ENCODE results near the gene CD46.

CD46 gene

DNA sequence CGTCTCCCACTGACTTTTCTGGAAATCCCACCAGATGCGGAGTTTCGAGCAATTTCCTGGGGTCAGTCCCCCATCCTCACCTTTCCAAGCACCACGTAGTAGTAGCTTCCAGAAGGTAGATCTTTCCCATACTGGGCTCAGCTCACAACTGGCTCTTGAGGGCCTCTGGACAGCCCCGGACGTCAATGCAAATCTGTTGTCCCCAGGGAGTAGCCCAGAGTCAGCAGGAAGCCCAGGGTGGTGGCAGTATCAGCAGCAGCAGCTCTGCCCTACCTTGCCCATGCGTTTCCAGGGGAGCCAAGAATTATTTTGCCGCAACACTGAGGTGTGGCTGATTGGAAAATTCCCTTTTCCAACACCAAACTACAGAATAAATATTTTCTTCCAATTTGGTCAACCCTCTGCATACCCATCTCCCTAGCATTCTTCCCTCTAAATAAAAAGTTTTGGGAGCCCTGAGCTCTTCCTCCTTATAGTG is 70.3 kb downstream of the CD46 start:
- peak overlapping the region; percentile 43; the same call in 1 of the 2 replicates for H3K4me3 ChIP-seq (ENCODE audit: low read length)
- TF ChIP-seq ZNF274 (IDR thresholded peaks at IDR 0.05; ENCODE audit: low read depth, low read length), result no peak

DNA sequence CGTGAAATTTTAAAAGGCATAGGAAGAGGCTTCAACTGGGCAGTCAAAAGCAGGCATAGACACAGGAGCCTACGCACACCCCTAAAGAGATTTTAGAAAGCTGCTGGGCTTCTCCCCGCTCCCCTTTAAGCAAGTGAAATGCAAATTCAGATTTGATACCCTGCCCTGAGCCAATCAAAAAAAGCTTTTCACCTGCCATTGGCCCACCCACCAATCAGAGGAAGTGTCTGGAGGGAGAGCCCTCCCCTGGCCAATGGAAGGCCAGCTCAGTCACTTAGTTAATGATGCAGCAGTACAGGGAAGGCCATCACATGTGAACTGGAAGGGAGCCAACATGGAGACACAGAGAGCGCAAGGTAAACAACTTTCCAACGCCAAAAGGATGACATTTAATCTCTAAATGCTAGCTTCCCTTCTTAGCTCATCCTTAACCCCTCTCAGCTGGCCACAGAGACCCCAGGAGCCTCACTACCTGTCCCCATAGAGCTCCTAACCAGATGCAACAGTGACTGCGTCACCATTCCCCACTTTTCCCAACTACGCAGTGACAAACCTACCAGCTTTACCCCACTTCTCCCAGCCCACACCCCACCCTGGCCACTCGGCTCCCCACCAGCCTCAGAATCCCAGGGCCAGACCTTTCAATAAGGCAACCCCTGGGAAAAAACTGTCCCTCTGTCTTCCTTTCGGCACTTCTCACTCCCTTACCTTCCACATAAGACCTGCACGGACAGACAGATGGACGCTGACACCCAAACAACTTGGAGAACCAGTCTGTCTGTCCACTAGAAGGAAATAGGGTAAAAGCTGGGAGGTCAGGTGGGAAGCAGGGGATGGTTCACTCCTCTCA is 71.0 kb downstream of the CD46 start:
- no peak for TF ChIP-seq ZNF274 (IDR thresholded peaks at IDR 0.05; ENCODE audit: low read depth, low read length)
- peak overlapping the region; percentile 46; the same call in 1 of the 2 replicates for H3K4me3 ChIP-seq (ENCODE audit: low read length)

- no peak for TF ChIP-seq ZNF274 (IDR thresholded peaks at IDR 0.05; ENCODE audit: low read depth, low read length)
- H3K4me3 ChIP-seq (ENCODE audit: low read length), result no peak overlapping the region; the same call in 1 of the 2 replicates
These were observed 71.7 kb downstream of the CD46 start for GRCh38 chr1:207823531-207823879.

DNA sequence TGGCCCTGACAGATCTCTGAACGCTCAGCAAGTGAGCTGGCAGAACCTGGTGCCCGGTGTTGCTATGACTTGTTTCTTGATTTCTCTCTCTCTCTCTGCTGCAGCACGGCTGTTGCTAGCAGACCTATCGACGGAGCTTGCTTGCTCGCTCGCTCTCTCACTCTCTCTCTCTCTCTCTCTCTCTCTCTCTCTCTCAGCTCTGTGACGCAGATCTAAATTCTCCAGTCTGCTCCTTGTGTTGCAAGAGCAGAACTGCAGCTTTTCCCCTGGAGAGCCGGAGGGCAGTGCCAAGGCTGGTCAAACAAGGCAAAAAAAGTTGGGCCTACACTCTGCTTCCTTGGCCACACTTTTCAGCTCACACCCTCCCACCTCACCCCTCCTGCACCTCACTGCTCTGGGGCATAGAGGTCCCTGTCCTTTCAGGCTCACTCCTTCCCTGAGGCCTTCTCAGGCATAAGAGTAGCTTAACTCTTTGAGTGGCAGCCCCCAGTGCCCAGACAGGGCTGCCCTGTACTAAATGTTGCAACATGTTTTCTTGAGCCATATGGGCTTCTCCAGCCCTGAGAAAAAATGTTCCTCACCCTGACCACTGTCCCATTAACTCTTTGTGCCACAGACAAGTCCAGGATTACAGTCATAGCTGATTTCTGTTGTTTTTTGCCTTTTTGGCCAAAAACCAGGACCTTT is 72.2 kb downstream of the CD46 start:
- H3K4me3 ChIP-seq (ENCODE audit: low read length), result no peak overlapping the region
- no peak for TF ChIP-seq ZNF274 (IDR thresholded peaks at IDR 0.05; ENCODE audit: low read depth, low read length)

GRCh38 chr1:207824691-207825408 is 73.0 kb downstream of the CD46 start:
- TF ChIP-seq ZNF274 (IDR thresholded peaks at IDR 0.05; ENCODE audit: low read depth, low read length), result no peak
- no peak overlapping the region; the same call in 1 of the 2 replicates for H3K4me3 ChIP-seq (ENCODE audit: low read length)

GRCh38 chr1:207825409-207825695 is 73.5 kb downstream of the CD46 start:
- peak overlapping the region; percentile 8; the same call in 1 of the 2 replicates for H3K4me3 ChIP-seq (ENCODE audit: low read length)
- no peak for TF ChIP-seq ZNF274 (IDR thresholded peaks at IDR 0.05; ENCODE audit: low read depth, low read length)

DNA sequence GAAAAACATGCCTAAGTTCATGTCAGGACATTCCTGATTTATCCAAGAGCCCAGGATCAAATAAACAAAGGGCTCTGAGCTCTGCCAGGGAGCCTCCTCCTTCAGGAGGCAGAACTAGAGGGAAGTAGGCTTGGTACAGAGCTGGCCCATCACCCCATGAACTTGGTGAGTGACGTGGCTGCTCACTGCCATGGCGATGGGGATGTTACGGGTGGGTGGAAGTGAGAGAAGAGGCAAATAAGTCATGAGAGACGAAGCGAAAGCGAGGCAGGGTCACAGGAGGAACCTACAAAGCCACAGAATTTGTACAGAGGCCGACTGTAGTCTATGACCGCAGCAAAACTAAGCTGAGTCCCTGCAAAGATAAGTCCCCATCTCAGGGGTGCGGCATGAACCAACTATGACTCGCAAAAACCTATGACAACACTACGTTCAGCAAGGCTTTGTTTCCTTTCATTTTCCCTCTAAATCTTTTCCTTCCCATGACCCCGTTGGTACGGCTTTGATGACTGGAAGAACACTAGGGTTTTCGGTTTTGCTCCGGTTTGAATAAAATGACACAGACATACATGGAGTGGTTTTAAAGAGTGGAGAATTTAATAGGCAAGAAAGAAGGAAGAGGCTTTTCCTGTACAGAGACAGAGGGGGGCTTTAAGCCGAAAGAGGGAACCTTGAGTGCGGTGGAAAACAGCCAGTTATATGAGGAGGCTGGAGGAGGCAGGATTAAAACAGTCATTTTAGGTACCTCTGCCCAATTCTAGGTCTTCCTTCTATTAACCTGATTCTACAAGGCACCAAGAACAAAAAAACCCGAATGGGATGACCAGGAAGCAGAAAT is 74.1 kb downstream of the CD46 start:
- H3K4me3 ChIP-seq (ENCODE audit: low read length), result peak overlapping the region; percentile 62; the same call in 1 of the 2 replicates
- no peak for TF ChIP-seq ZNF274 (IDR thresholded peaks at IDR 0.05; ENCODE audit: low read depth, low read length)

DNA sequence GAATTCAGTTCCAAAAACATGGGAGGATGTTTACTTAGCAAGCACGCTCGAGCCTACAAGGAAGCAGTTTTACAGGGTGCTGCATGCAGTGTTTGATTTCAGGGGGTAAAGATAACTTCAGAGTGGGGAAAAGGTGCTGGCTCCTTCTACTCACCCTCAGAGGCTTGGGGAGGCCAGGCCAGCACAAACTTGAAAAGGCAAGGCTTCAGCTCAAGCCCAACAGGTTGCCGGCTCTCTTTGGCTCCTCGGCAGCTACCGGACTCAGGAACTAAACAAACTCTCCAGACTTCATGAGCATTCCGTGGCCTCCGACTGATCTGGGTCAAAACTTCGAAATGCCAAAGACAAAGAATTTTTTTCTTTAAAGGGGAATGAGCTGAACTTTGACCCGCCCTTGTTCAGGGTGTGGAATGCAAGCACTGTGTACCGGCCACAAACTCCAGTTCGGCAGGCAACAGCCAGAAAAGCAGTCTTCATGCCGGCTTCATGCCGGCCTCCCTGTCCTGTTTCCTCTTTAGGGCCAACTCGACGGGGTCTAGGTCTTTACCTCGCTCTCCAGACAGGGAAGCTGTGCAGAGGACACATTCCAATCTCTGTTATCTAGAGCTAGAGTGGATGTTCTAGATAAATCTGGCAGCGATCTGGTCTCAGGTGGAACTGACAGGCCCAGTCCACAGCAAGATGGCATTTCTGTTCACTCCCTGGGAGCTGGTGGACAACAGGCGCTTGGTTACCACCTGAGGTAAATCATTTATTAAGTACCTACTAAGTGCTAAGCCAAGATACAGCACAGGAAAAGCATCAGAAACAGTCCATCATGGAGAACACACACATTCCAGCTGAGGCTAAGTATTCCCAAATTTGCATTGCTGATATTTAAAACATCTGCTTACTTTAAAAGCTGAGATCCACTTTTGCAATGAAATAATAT is 75.0 kb downstream of the CD46 start:
- TF ChIP-seq ZNF274 (IDR thresholded peaks at IDR 0.05; ENCODE audit: low read depth, low read length), result no peak
- peak overlapping the region; percentile 62; the same call in 1 of the 2 replicates for H3K4me3 ChIP-seq (ENCODE audit: low read length)

- no peak overlapping the region for H3K4me3 ChIP-seq (ENCODE audit: low read length)
- TF ChIP-seq ZNF274 (IDR thresholded peaks at IDR 0.05; ENCODE audit: low read depth, low read length), result no peak
These were observed 75.6 kb downstream of the CD46 start for GRCh38 chr1:207827488-207827830.

DNA sequence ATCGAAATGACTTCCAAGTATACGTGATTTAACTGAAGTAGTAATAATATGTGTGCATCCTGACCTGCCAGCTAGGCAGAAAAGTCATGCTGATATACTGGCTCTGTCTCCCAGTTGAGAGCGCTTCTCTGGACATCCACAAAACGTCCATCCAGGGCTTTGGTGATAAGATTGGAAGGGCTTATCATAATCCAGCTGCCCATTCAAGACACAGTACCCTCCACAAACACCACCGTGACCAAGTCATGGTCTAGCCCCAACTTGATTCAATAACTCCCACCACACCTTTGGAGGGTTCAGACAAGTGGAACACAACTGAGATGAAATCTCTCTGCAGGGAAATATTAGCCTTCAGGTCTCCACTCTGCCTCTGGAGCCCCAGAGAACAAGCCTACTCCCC is 76.2 kb downstream of the CD46 start:
- H3K4me3 ChIP-seq (ENCODE audit: low read length), result no peak overlapping the region
- no peak for TF ChIP-seq ZNF274 (IDR thresholded peaks at IDR 0.05; ENCODE audit: low read depth, low read length)

DNA sequence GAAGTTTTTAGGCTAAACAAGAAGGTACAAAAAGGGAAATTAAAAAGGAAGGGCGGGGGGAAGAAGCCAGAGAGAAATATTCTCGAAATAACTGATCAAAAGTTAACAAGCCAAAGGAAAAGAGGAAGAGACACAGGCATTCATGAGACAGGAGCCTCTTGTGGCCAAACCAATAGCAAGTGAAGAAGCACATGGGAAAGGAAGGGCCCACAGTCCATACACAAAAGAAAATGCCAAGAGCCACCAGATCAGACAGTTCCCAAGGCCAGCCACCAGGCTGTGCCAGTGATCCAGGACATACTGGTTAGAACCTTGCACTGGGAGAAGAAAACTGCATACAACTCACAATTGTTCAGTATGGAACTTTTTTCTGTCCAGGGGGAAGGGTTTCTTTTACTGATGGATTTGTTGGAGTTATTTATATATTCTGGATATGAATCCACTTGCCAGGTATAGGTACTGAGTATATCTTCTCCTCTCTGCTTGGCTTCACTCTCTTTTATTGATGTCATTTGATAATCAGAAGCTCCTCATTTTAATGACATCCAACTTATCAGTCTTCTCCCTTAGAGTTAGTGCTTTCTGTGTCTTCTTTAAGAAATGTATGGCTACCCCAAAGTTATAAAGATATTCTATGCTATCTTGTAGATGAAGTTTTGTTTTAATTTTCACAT is 76.8 kb downstream of the CD46 start:
- no peak for TF ChIP-seq ZNF274 (IDR thresholded peaks at IDR 0.05; ENCODE audit: low read depth, low read length)
- H3K4me3 ChIP-seq (ENCODE audit: low read length), result no peak overlapping the region

DNA sequence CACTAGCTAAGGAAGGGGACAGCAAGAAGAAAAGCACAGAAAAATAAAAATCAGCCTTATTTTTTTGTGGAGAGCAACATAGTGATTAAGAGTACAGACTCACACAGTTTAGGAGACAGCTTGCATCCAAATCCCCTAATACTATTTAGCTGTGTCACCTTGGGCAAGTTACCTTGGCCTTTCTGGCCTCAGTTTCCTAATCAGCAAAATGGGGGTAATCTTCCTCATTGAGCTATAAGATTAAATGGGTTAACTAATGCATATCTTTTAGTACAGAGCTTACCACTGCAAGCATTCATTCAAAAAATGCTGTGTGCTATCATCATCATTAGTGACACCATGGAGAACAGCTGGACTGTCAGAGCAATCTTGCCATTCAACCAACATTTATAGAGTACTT is 77.7 kb downstream of the CD46 start:
- TF ChIP-seq ZNF274 (IDR thresholded peaks at IDR 0.05; ENCODE audit: low read depth, low read length), result no peak
- H3K4me3 ChIP-seq (ENCODE audit: low read length), result no peak overlapping the region

Data from GM08714 (cell line).